SK-N-SH treated with all-trans-retinoic acid at 6 μM for 48 hours (cell line): ENCODE measurements around the gene MYO7A.

Experiments used
- ATAC-seq: fragments of 200-7000 bp; cut with Tn5 transposase; 3 replicates; pipeline ENCODE4 v1.9.1; 2020; ENCODE audit warnings: mild to moderate bottlenecking, moderate library complexity
- ARNTL ChIP-seq: fragments of 450-650 bp; formaldehyde crosslinking; IDR thresholded peaks from 2 replicates; pipeline ENCODE4 v1.5.0; 2020; ENCODE audit warnings: low read depth, mild to moderate bottlenecking, moderate library complexity, borderline replicate concordance
- BACH2 ChIP-seq: fragments of 250-450 bp; sonication (Bioruptor Pico); IDR thresholded peaks from 2 replicates; pipeline ENCODE4 v1.9.0; 2021; ENCODE audit warnings: mild to moderate bottlenecking, borderline replicate concordance
- CREB5 ChIP-seq: fragments of 250-450 bp; sonication (Bioruptor Pico); IDR thresholded peaks from 2 replicates; pipeline ENCODE4 v1.5.1; 2020; ENCODE audit warnings: low read depth, mild to moderate bottlenecking, moderate library complexity
- CSDC2 ChIP-seq: fragments of 250-450 bp; sonication (Bioruptor Pico); IDR thresholded peaks from 2 replicates; pipeline ENCODE4 v1.5.0; 2020; ENCODE audit warnings: mild to moderate bottlenecking, moderate library complexity
- CSRNP3 ChIP-seq: fragments of 250-450 bp; sonication (Bioruptor Pico); IDR thresholded peaks from 2 replicates; pipeline ENCODE4 v1.5.1; 2021; ENCODE audit warnings: mild to moderate bottlenecking, moderate library complexity
- GLIS3 ChIP-seq: fragments of 250-450 bp; sonication (Bioruptor Pico); IDR thresholded peaks from 2 replicates; pipeline ENCODE4 v1.5.0; 2020; ENCODE audit warnings: mild to moderate bottlenecking, moderate library complexity
- OSR1 ChIP-seq: fragments of 250-450 bp; sonication (Bioruptor Pico); IDR thresholded peaks from 2 replicates; pipeline ENCODE4 v1.8.0; 2022; ENCODE audit warnings: moderate library complexity, mild to moderate bottlenecking, inconsistent platforms
- PATZ1 ChIP-seq: fragments of 250-450 bp; sonication (Bioruptor Pico); IDR thresholded peaks from 2 replicates; pipeline ENCODE4 v1.8.0; 2020; ENCODE audit warnings: mild to moderate bottlenecking, moderate library complexity, borderline replicate concordance
- POU6F1 ChIP-seq: fragments of 250-450 bp; sonication (Bioruptor Pico); IDR thresholded peaks from 2 replicates; pipeline ENCODE4 v1.8.0; 2021; ENCODE audit warnings: low read depth, mild to moderate bottlenecking, moderate library complexity, borderline replicate concordance
- PPARA ChIP-seq: fragments of 250-450 bp; sonication (Bioruptor Pico); IDR thresholded peaks from 2 replicates; pipeline ENCODE4 v1.5.0; 2020; ENCODE audit warnings: mild to moderate bottlenecking, borderline replicate concordance
- RARB ChIP-seq: fragments of 250-450 bp; sonication (Bioruptor Pico); IDR thresholded peaks from 2 replicates; pipeline ENCODE4 v1.8.0; 2021; ENCODE audit warnings: mild to moderate bottlenecking, moderate library complexity
- SNAI2 ChIP-seq: fragments of 250-450 bp; sonication (Bioruptor Pico); IDR thresholded peaks from 2 replicates; pipeline ENCODE4 v1.5.0; 2020; ENCODE audit warnings: mild to moderate bottlenecking, moderate library complexity
- TOX ChIP-seq: fragments of 250-450 bp; sonication (Bioruptor Pico); IDR thresholded peaks from 2 replicates; pipeline ENCODE4 v1.8.0; 2021; ENCODE audit warnings: mild to moderate bottlenecking, moderate library complexity, borderline replicate concordance
- TSHZ2 ChIP-seq: fragments of 250-450 bp; sonication (Bioruptor Pico); IDR thresholded peaks from 2 replicates; pipeline ENCODE4 v1.5.0; 2020; ENCODE audit warnings: mild to moderate bottlenecking, moderate library complexity
- ZC3H10 ChIP-seq: fragments of 250-450 bp; sonication (Bioruptor Pico); IDR thresholded peaks from 2 replicates; pipeline ENCODE4 v1.5.1; 2021; ENCODE audit warnings: mild to moderate bottlenecking, moderate library complexity
- ZFP3 ChIP-seq: fragments of 250-450 bp; sonication (Bioruptor Pico); IDR thresholded peaks from 2 replicates; pipeline ENCODE4 v1.5.0; 2020; ENCODE audit warnings: mild to moderate bottlenecking, moderate library complexity
- ZFP30 ChIP-seq: fragments of 450-650 bp; formaldehyde crosslinking; IDR thresholded peaks from 2 replicates; pipeline ENCODE4 v1.5.0; 2022; ENCODE audit warnings: mild to moderate bottlenecking, moderate library complexity
- ZNF565 ChIP-seq: fragments of 450-650 bp; formaldehyde crosslinking; conservative IDR thresholded peaks from 2 replicates; pipeline ENCODE4 v1.5.0; 2020; ENCODE audit warnings: low read depth, mild to moderate bottlenecking, moderate library complexity
- ZNF70 ChIP-seq: fragments of 450-650 bp; formaldehyde crosslinking; IDR thresholded peaks from 2 replicates; pipeline ENCODE4 v1.5.0; 2020; ENCODE audit warnings: mild to moderate bottlenecking, moderate library complexity
- ZNF8 ChIP-seq: fragments of 450-650 bp; formaldehyde crosslinking; IDR thresholded peaks from 2 replicates; pipeline ENCODE4 v1.5.0; 2020; ENCODE audit warnings: mild to moderate bottlenecking, moderate library complexity

Gene MYO7A

GRCh38 chr11:77150836-77151235 is 22.8 kb downstream of the MYO7A start:
- no peak for ATAC-seq
- TF ChIP-seq ZFP3 (CRISPR knock-in tag) = no peak
- no peak for TF ChIP-seq RARB (CRISPR knock-in tag)
- TF ChIP-seq ZNF565 (CRISPR knock-in tag) = no peak
- TF ChIP-seq GLIS3 (CRISPR knock-in tag) = no peak
- no peak for TF ChIP-seq ZNF8 (CRISPR knock-in tag)
- no peak for TF ChIP-seq POU6F1 (CRISPR knock-in tag)
- no peak for TF ChIP-seq PPARA (CRISPR knock-in tag)
- TF ChIP-seq CSRNP3 = no peak

GRCh38 chr11:77151804-77152509 is 23.9 kb downstream of the MYO7A start:
- TF ChIP-seq ARNTL (CRISPR knock-in tag) (no peak), CREB5 (CRISPR knock-in tag) (no peak), ZFP30 (CRISPR knock-in tag) (no peak), CSRNP3 (no peak), TOX (CRISPR knock-in tag) (no peak), BACH2 (no peak), RARB (CRISPR knock-in tag) (no peak), OSR1 (CRISPR knock-in tag) (no peak), PPARA (CRISPR knock-in tag) (no peak), PATZ1 (CRISPR knock-in tag) (no peak), GLIS3 (CRISPR knock-in tag) (no peak), ZNF565 (CRISPR knock-in tag) (no peak), ZNF8 (CRISPR knock-in tag) (no peak), SNAI2 (CRISPR knock-in tag) (no peak), TSHZ2 (CRISPR knock-in tag) (no peak)
- no peak for ATAC-seq

GRCh38 chr11:77152846-77153245 is 24.8 kb downstream of the MYO7A start:
- no peak for ATAC-seq
- TF ChIP-seq ZNF70 = no peak
- no peak for TF ChIP-seq CSDC2 (CRISPR knock-in tag)
- TF ChIP-seq ZFP3 (CRISPR knock-in tag) = no peak
- TF ChIP-seq PPARA (CRISPR knock-in tag) = no peak
- TF ChIP-seq CREB5 (CRISPR knock-in tag) = no peak
- no peak for TF ChIP-seq ZC3H10 (CRISPR knock-in tag)
- no peak for TF ChIP-seq ZFP30 (CRISPR knock-in tag)
- no peak for TF ChIP-seq CSRNP3
